ENCODE measurements around the gene KPNB1. TPM values are rescaled to one million over a fixed set of nuclear protein-coding genes. Genes with fewer than 3 reads are reported as not detected.

The KPNB1 gene
- total RNA-seq, 1 donor from 2014 or later: 491 TPM

GRCh38 chr17:47644324-47644723 is 5.4 kb upstream of the KPNB1 start:
- no peaks in the 10 kb centered on the region for H3K79me2 ChIP-seq (ENCODE audit: insufficient read depth, low read length)
- Mint-ChIP-seq H3K4me1 (ENCODE audit: low read depth, unreplicated experiment) (peaks cover 4% of the 10 kb centered on the region), H3K9me3 (ENCODE audit: unreplicated experiment) (no peaks in the 10 kb centered on the region), H3K27ac (ENCODE audit: unreplicated experiment) (no peak overlapping the region), H3K36me3 (ENCODE audit: low read depth, unreplicated experiment) (no peaks in the 10 kb centered on the region), H3K27me3 (ENCODE audit: low read depth, unreplicated experiment) (no peaks in the 10 kb centered on the region), H3K4me3 (ENCODE audit: unreplicated experiment) (no peak overlapping the region)
- no peaks in the 10 kb centered on the region for H4K20me1 ChIP-seq (ENCODE audit: insufficient read depth, low read length)
- DNase-seq (ENCODE audit: low read depth) (no peak), FAIRE-seq (no peak)
- H3K4me2 ChIP-seq (ENCODE audit: low read length): no peak overlapping the region
- H3K27me3 ChIP-seq (ENCODE audit: insufficient read depth, low read length): no peaks in the 10 kb centered on the region
- H3K4me1 ChIP-seq (ENCODE audit: insufficient read depth, low read length): peaks cover 5% of the 10 kb centered on the region
- no peaks in the 10 kb centered on the region for H3K9me3 ChIP-seq (ENCODE audit: insufficient read depth, low read depth, low read length)
- H3K4me3 ChIP-seq (ENCODE audit: insufficient read depth, low read depth, low read length): no peak overlapping the region
- no peak overlapping the region for H3K27ac ChIP-seq (ENCODE audit: low read depth, low read length)
- no peak overlapping the region for H2AFZ ChIP-seq (ENCODE audit: low read depth, low read length)
- no peaks in the 10 kb centered on the region for H3K36me3 ChIP-seq (ENCODE audit: insufficient read depth, low read length)
- TF ChIP-seq, protein P1, sequence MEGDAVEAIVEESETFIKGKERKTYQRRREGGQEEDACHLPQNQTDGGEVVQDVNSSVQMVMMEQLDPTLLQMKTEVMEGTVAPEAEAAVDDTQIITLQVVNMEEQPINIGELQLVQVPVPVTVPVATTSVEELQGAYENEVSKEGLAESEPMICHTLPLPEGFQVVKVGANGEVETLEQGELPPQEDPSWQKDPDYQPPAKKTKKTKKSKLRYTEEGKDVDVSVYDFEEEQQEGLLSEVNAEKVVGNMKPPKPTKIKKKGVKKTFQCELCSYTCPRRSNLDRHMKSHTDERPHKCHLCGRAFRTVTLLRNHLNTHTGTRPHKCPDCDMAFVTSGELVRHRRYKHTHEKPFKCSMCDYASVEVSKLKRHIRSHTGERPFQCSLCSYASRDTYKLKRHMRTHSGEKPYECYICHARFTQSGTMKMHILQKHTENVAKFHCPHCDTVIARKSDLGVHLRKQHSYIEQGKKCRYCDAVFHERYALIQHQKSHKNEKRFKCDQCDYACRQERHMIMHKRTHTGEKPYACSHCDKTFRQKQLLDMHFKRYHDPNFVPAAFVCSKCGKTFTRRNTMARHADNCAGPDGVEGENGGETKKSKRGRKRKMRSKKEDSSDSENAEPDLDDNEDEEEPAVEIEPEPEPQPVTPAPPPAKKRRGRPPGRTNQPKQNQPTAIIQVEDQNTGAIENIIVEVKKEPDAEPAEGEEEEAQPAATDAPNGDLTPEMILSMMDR (IDR thresholded peaks at IDR 0.05; ENCODE audit: insufficient read depth, low read depth, low read length): no peak
- TF ChIP-seq EZH2 (IDR thresholded peaks at IDR 0.05; ENCODE audit: insufficient read depth, low read length): no peak
- H3K9ac ChIP-seq (ENCODE audit: low read length): no peak overlapping the region

- Mint-ChIP-seq H3K27ac (ENCODE audit: unreplicated experiment) (no peak overlapping the region), H3K27me3 (ENCODE audit: low read depth, unreplicated experiment) (no peaks in the 10 kb centered on the region), H3K36me3 (ENCODE audit: low read depth, unreplicated experiment) (peaks cover 7% of the 10 kb centered on the region), H3K9me3 (ENCODE audit: unreplicated experiment) (no peaks in the 10 kb centered on the region), H3K4me3 (ENCODE audit: unreplicated experiment) (peak overlapping the region; percentile 91), H3K4me1 (ENCODE audit: low read depth, unreplicated experiment) (peaks cover 28% of the 10 kb centered on the region)
- H3K4me1 ChIP-seq (ENCODE audit: insufficient read depth, low read length): peaks cover 32% of the 10 kb centered on the region
- peaks cover 41% of the 10 kb centered on the region for H4K20me1 ChIP-seq (ENCODE audit: insufficient read depth, low read length)
- FAIRE-seq (no peak), DNase-seq (ENCODE audit: low read depth) (no peak)
- peaks cover 46% of the 10 kb centered on the region for H3K79me2 ChIP-seq (ENCODE audit: insufficient read depth, low read length)
- peak overlapping the region; percentile 75 for H3K4me2 ChIP-seq (ENCODE audit: low read length)
- H3K27ac ChIP-seq (ENCODE audit: low read depth, low read length): peak overlapping the region; percentile 48
- H3K36me3 ChIP-seq (ENCODE audit: insufficient read depth, low read length): peaks cover 31% of the 10 kb centered on the region
- H2AFZ ChIP-seq (ENCODE audit: low read depth, low read length): no peak overlapping the region
- H3K9ac ChIP-seq (ENCODE audit: low read length): peak overlapping the region; percentile 77
- TF ChIP-seq EZH2 (IDR thresholded peaks at IDR 0.05; ENCODE audit: insufficient read depth, low read length): no peak
- TF ChIP-seq, protein P1 (IDR thresholded peaks at IDR 0.05; ENCODE audit: insufficient read depth, low read depth, low read length): no peak
- peak overlapping the region; percentile 66 for H3K4me3 ChIP-seq (ENCODE audit: insufficient read depth, low read depth, low read length)
- H3K27me3 ChIP-seq (ENCODE audit: insufficient read depth, low read length): no peaks in the 10 kb centered on the region
- no peaks in the 10 kb centered on the region for H3K9me3 ChIP-seq (ENCODE audit: insufficient read depth, low read depth, low read length)
Measured at GRCh38 chr17:47649972-47650524, 329 bp downstream of the KPNB1 start.
